Suprapubic skin (tissue), 4 donors: Measurements from ENCODE around the gene FGA. TPM values are rescaled to one million over a fixed set of nuclear protein-coding genes. Genes with fewer than 3 reads are reported as not detected.

Experiments used
- DNase-seq, 2 donors: peaks; one replicate each; pipeline ENCODE4 v3.0.0-alpha.2; 2019; ENCODE audit warnings: low spot score in 2 of 2
- H3K27ac ChIP-seq: fragments of 200-600 bp; sonication (generic); one replicate; pipeline ENCODE4 v1.5.1; 2019
- H3K27me3 ChIP-seq: fragments of 200-600 bp; sonication (generic); one replicate; pipeline ENCODE4 v1.5.1; 2019
- H3K36me3 ChIP-seq: fragments of 200-600 bp; sonication (generic); one replicate; pipeline ENCODE4 v1.5.1; 2019
- H3K4me1 ChIP-seq: fragments of 200-600 bp; sonication (generic); one replicate; pipeline ENCODE4 v1.5.1; 2019
- H3K4me3 ChIP-seq: fragments of 200-600 bp; sonication (generic); one replicate; pipeline ENCODE4 v1.5.1; 2019; ENCODE audit warnings: mild to moderate bottlenecking
- H3K9me3 ChIP-seq: fragments of 200-600 bp; sonication (generic); one replicate; pipeline ENCODE4 v1.5.1; 2019
- EP300 ChIP-seq: sonication (generic); formaldehyde crosslinking; IDR thresholded peaks from one replicate; pipeline ENCODE4 v1.6.1; 2017; ENCODE audit warnings: antibody characterized with exemption
- POLR2A ChIP-seq, 2 donors: fragments of 450-650 bp; IDR thresholded peaks; one replicate each; pipeline ENCODE4 v1.6.1; 2017; ENCODE audit warnings: antibody characterized with exemption in 2 of 2, mild to moderate bottlenecking in 2 of 2, moderate library complexity in 2 of 2
- POLR2AphosphoS5 ChIP-seq, 3 donors: sonication (generic); formaldehyde crosslinking; IDR thresholded peaks; one replicate each; pipeline ENCODE4 v1.6.1; 2017; ENCODE audit warnings: antibody characterized with exemption in 3 of 3
- WGBS: methylation state at CpG from one replicate; pipeline ENCODE4 v1.1.5; 2018; 5-methylcytosine and 5-hydroxymethylcytosine counted together
- total RNA-seq, 4 donors: library from RNA; depleted of rRNA; stranded (reverse); fragments of >200 nt; gene quantifications; one replicate each; pipeline ENCODE4 v1.1.0, GENCODE V29; 2016
- TF ChIP-seq, protein P1 (sequence below), 2 donors: fragments of 200-600 bp in 1 of 2; fragments of 450-650 bp in 1 of 2; sonication (generic) in 1 of 2; IDR thresholded peaks; one replicate each; pipeline ENCODE4 v1.5.1; 2016 to 2019; ENCODE audit warnings: antibody characterized with exemption in 2 of 2, mild to moderate bottlenecking in 1 of 2, moderate library complexity in 1 of 2

FGA gene
- total RNA-seq, 4 donors from 2014 or later: 30.0 TPM; not detected in 3

- Histone ChIP-seq H3K9me3 (no peaks in the 10 kb centered on the region), H3K27ac (no peak overlapping the region), H3K36me3 (no peaks in the 10 kb centered on the region), H3K4me1 (no peaks in the 10 kb centered on the region), H3K4me3 (no peak overlapping the region), H3K27me3 (peaks cover 3% of the 10 kb centered on the region)
- DNase-seq: no peak
- 42% methylated on average over 1 of the region's 1 CpG for WGBS
- TF ChIP-seq, protein P1, sequence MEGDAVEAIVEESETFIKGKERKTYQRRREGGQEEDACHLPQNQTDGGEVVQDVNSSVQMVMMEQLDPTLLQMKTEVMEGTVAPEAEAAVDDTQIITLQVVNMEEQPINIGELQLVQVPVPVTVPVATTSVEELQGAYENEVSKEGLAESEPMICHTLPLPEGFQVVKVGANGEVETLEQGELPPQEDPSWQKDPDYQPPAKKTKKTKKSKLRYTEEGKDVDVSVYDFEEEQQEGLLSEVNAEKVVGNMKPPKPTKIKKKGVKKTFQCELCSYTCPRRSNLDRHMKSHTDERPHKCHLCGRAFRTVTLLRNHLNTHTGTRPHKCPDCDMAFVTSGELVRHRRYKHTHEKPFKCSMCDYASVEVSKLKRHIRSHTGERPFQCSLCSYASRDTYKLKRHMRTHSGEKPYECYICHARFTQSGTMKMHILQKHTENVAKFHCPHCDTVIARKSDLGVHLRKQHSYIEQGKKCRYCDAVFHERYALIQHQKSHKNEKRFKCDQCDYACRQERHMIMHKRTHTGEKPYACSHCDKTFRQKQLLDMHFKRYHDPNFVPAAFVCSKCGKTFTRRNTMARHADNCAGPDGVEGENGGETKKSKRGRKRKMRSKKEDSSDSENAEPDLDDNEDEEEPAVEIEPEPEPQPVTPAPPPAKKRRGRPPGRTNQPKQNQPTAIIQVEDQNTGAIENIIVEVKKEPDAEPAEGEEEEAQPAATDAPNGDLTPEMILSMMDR (IDR thresholded peaks at IDR 0.05): no peak
Measured at GRCh38 chr4:154578919-154579318, 11.6 kb downstream of the FGA start.

DNA sequence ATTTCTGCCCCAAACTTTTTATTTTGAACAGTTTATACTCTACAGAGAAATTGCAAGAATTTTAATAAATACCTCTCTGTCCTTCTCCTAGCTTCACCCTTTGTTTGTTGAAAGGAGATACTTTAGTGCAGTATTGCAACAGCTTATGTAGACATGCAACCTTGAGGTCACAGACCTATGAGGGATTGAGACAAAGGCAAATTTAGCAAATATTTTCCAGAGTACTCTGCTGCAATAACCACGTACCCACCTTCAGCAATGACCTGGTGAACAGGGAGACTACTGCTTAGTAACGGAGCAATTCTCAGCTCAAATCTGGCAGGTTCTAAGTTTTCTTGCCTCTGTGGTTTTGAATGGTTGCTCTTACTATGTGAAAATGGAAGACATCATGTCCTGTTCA, 13.2 kb downstream of the FGA start:
- TF ChIP-seq, protein P1 (IDR thresholded peaks at IDR 0.05): no peak
- 70% methylated on average over 2 of the region's 2 CpGs for WGBS
- no peak overlapping the region for H3K4me3 ChIP-seq
- H3K27ac ChIP-seq: no peak overlapping the region
- H3K9me3 ChIP-seq: no peaks in the 10 kb centered on the region
- H3K27me3 ChIP-seq: peaks cover 3% of the 10 kb centered on the region
- DNase-seq: no peak
- H3K36me3 ChIP-seq: no peaks in the 10 kb centered on the region
- no peaks in the 10 kb centered on the region for H3K4me1 ChIP-seq

GRCh38 chr4:154574311-154574710, 16.2 kb downstream of the FGA start:
- DNase-seq: no peak
- no peaks in the 10 kb centered on the region for H3K9me3 ChIP-seq
- peaks cover 3% of the 10 kb centered on the region for H3K27me3 ChIP-seq
- no peaks in the 10 kb centered on the region for H3K36me3 ChIP-seq
- no peak overlapping the region for H3K27ac ChIP-seq
- no peak overlapping the region for H3K4me3 ChIP-seq
- H3K4me1 ChIP-seq: no peaks in the 10 kb centered on the region
- TF ChIP-seq POLR2AphosphoS5 (IDR thresholded peaks at IDR 0.05): no peak
- TF ChIP-seq, protein P1 (IDR thresholded peaks at IDR 0.05): no peak
- no peak for TF ChIP-seq EP300
- no peak for TF ChIP-seq POLR2A (IDR thresholded peaks at IDR 0.05)
- 89% methylated on average over 3 of the region's 3 CpGs for WGBS

DNA sequence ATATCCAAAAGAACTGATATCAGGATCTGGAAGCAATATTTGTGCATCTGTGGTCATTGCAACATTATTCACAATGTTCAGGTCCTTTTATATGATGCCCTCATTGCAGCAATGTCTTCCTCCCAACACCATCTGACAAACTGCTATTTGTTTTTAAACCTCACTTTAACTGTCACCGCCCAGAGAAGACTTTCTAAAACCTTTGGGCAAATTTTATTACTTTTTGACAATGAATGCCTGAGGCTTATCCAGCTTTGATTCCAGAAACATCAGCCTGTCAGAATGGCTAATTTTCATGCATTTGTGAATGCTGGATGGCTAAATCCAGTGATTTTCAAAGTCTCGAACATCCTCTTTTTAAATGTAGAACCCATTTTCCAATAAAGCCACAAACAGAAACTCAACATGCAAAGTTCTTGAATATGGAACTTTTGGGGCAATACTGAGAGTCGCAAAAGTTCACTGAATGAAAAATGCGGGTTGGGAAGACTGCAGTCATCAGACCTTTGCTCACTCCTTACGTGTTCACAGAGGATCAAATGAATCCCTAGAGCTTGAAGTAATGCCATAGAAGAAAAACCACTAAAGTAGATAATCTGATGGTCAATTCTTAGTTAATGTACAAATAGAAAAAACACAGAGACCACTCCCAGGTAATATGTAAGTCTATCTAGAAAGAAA, 17.2 kb downstream of the FGA start:
- Histone ChIP-seq H3K27ac (no peak overlapping the region), H3K27me3 (no peaks in the 10 kb centered on the region), H3K9me3 (no peaks in the 10 kb centered on the region), H3K36me3 (no peaks in the 10 kb centered on the region), H3K4me3 (no peak overlapping the region), H3K4me1 (no peaks in the 10 kb centered on the region)
- TF ChIP-seq, protein P1 (IDR thresholded peaks at IDR 0.05): no peak
- DNase-seq: no peak
- 77% methylated on average over 5 of the region's 5 CpGs for WGBS

- Histone ChIP-seq H3K4me1 (no peaks in the 10 kb centered on the region), H3K9me3 (no peaks in the 10 kb centered on the region), H3K27me3 (no peaks in the 10 kb centered on the region), H3K36me3 (no peaks in the 10 kb centered on the region), H3K27ac (no peak overlapping the region), H3K4me3 (no peak overlapping the region)
- 90% methylated on average over 5 of the region's 5 CpGs for WGBS
- TF ChIP-seq, protein P1 (IDR thresholded peaks at IDR 0.05): no peak
- TF ChIP-seq POLR2A (IDR thresholded peaks at IDR 0.05) (no peak), POLR2AphosphoS5 (IDR thresholded peaks at IDR 0.05) (no peak), EP300 (no peak)
- no peak for DNase-seq
Measured at GRCh38 chr4:154569584-154569983, 21.0 kb downstream of the FGA start.
